Natural killer cell (primary cell): ENCODE measurements around the gene CSAD. TPM values are rescaled to one million over a fixed set of nuclear protein-coding genes. Genes with fewer than 3 reads are reported as not detected.

Experiments used
- ATAC-seq, 3 donors: fragments of 150-1000 bp in 2 of 3; fragments of 200-7000 bp in 1 of 3; cut with Tn5 transposase; 1 replicate in 1 of 3; 2 replicates in 2 of 3; pipeline ENCODE4 v1.10.0; 2021; ENCODE audit warnings: mild to moderate bottlenecking in 2 of 3, moderate library complexity in 2 of 3
- DNase-seq, 2 donors: peaks; one replicate each; pipeline versions ENCODE4 v3.0.0 to v3.0.0-alpha.2; 2013 to 2021; ENCODE audit warnings: mixed read lengths in 1 of 2
- H3K27ac ChIP-seq: one replicate; pipeline ENCODE4 v1.5.1; 2013; ENCODE audit warnings: mild to moderate bottlenecking, low read length
- H3K27me3 ChIP-seq: one replicate; pipeline ENCODE4 v1.6.1; 2013; ENCODE audit warnings: low read length; ENCODE audit not compliant: control insufficient read depth, insufficient read depth
- H3K36me3 ChIP-seq: one replicate; pipeline ENCODE4 v1.6.1; 2013; ENCODE audit warnings: low read length; ENCODE audit not compliant: control insufficient read depth, insufficient read depth
- H3K4me1 ChIP-seq: one replicate; pipeline ENCODE4 v1.6.1; 2013; ENCODE audit warnings: low read length; ENCODE audit not compliant: control insufficient read depth, insufficient read depth
- H3K4me3 ChIP-seq: one replicate; pipeline ENCODE4 v1.5.1; 2013; ENCODE audit warnings: low read length
- H3K9me3 ChIP-seq: one replicate; pipeline ENCODE4 v1.6.1; 2013; ENCODE audit warnings: low read length; ENCODE audit not compliant: control insufficient read depth, insufficient read depth
- H3K27ac Mint-ChIP-seq, 2 donors: one replicate each; pipeline ENCODE4 v1.8.0; 2022; ENCODE audit warnings: mild to moderate bottlenecking in 2 of 2, mixed read lengths in 2 of 2, moderate library complexity in 1 of 2
- H3K27me3 Mint-ChIP-seq, 2 donors: one replicate each; pipeline ENCODE4 v1.8.0; 2022; ENCODE audit warnings: low read depth in 2 of 2, mixed read lengths in 2 of 2
- H3K36me3 Mint-ChIP-seq: one replicate; pipeline ENCODE4 v1.8.0; 2022; ENCODE audit warnings: mixed read lengths
- H3K4me1 Mint-ChIP-seq, 2 donors: one replicate each; pipeline ENCODE4 v1.8.0; 2022; ENCODE audit warnings: mixed read lengths in 2 of 2
- H3K4me3 Mint-ChIP-seq: one replicate; pipeline ENCODE4 v1.8.0; 2022; ENCODE audit warnings: mild to moderate bottlenecking, moderate library complexity, mixed read lengths
- H3K9me3 Mint-ChIP-seq, 2 donors: one replicate each; pipeline ENCODE4 v1.8.0; 2022; ENCODE audit warnings: mixed read lengths in 2 of 2
- WGBS: methylation state at CpG from one replicate; pipeline ENCODE4 v1.1.7; 2013; ENCODE audit warnings: missing lambda C conversion rate; ENCODE audit not compliant: insufficient coverage; 5-methylcytosine and 5-hydroxymethylcytosine counted together
- intact Hi-C: fragments of 100-400 bp; cut with micrococcal nuclease; formaldehyde crosslinking; loops from one replicate; pipeline ENCODE4 v1.14.2; 2022
- total RNA-seq, 4 donors: library from RNA; stranded (reverse); fragments of 120-200 nt in 1 of 4; gene quantifications; one replicate each; pipeline versions ENCODE4 v1.2.3 to v1.2.4, GENCODE V29; 2013 to 2022
- TF ChIP-seq, protein P1 (sequence below): fragments of 200-600 bp; IDR thresholded peaks from one replicate; pipeline ENCODE4 v1.8.0; 2022; ENCODE audit warnings: antibody characterized with exemption

The CSAD gene
- total RNA-seq, 3 donors from 2014 or later (not counting 1 experiment from before 2014, with no cell fraction given): 50.8 to 54.4 (median 53.0) TPM

DNA sequence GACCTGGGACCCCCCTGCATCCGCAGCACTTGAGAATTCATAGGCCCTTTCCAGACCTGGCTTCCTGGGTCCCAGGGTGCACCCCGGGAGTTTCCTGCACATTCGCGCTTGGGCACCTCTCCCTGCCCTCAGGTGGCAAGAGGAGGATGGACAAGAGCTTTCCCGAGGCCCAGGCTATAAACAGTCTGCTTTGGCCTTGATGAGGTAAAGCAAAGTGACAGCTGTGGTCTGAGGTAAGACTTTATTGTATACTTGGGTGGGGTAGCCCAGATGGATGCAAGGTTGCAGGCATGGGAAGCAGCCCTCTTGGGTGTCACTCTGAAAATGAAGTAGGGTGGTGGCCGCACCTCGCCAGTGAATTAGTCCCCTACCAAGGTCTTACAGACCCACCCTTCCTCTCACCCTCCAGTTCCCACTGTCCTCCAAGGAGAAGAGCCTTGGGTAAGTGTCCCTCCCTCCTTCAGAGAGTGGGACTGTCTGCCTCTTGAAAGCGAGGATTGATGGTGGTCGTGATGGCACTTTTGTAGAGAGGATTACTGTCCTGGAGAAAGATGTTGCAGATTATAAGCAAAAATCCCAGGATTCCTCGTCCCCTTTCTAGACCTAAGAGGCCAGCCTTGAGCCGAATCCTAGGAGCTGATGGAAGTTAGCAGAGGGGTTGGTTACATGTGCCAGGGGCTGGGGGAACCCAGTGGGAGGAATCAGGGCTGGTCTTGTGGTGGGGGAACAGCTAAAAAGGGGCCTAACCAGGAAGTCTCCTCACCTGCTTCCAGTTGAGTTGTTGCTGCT is 10.6 kb upstream of the CSAD start:
- Mint-ChIP-seq H3K4me3 (no peak overlapping the region), H3K4me1 (peaks cover 0 to 29% of the 10 kb centered on the region in 2 donors), H3K9me3 (no peaks in the 10 kb centered on the region), H3K36me3 (no peaks in the 10 kb centered on the region), H3K27me3 (no peaks in the 10 kb centered on the region), H3K27ac (no peak overlapping the region)
- no peaks in the 10 kb centered on the region for H3K9me3 ChIP-seq
- no peak for DNase-seq
- peaks cover 84% of the 10 kb centered on the region for H3K36me3 ChIP-seq
- no peak overlapping the region for H3K27ac ChIP-seq
- no peak for ATAC-seq
- no peaks in the 10 kb centered on the region for H3K4me1 ChIP-seq
- H3K27me3 ChIP-seq: no peaks in the 10 kb centered on the region
- no peak overlapping the region for H3K4me3 ChIP-seq
- intact Hi-C loops: no loop called here
- WGBS: 95% methylated on average over 11 of the region's 11 CpGs
- TF ChIP-seq, protein P1, sequence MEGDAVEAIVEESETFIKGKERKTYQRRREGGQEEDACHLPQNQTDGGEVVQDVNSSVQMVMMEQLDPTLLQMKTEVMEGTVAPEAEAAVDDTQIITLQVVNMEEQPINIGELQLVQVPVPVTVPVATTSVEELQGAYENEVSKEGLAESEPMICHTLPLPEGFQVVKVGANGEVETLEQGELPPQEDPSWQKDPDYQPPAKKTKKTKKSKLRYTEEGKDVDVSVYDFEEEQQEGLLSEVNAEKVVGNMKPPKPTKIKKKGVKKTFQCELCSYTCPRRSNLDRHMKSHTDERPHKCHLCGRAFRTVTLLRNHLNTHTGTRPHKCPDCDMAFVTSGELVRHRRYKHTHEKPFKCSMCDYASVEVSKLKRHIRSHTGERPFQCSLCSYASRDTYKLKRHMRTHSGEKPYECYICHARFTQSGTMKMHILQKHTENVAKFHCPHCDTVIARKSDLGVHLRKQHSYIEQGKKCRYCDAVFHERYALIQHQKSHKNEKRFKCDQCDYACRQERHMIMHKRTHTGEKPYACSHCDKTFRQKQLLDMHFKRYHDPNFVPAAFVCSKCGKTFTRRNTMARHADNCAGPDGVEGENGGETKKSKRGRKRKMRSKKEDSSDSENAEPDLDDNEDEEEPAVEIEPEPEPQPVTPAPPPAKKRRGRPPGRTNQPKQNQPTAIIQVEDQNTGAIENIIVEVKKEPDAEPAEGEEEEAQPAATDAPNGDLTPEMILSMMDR: no peak

- H3K27ac ChIP-seq: no peak overlapping the region
- TF ChIP-seq, protein P1: no peak
- Mint-ChIP-seq H3K9me3 (no peaks in the 10 kb centered on the region), H3K4me3 (no peak overlapping the region), H3K27me3 (no peaks in the 10 kb centered on the region), H3K27ac (no peak overlapping the region), H3K4me1 (peaks cover 0 to 21% of the 10 kb centered on the region in 2 donors), H3K36me3 (no peaks in the 10 kb centered on the region)
- H3K9me3 ChIP-seq: no peaks in the 10 kb centered on the region
- intact Hi-C loops: loop anchor here (1.0 kb wide), 1 partner anchor 31 kb away; no protein-coding TSS in a partner anchor
- H3K36me3 ChIP-seq: peaks cover 84% of the 10 kb centered on the region
- DNase-seq: peak in 1 of 2 donors; percentile 73
- H3K4me3 ChIP-seq: no peak overlapping the region
- no peaks in the 10 kb centered on the region for H3K4me1 ChIP-seq
- no peaks in the 10 kb centered on the region for H3K27me3 ChIP-seq
- peak; percentile 52 to 81 (median 74) for ATAC-seq
- 79% methylated on average over 14 of the region's 14 CpGs for WGBS
Observed at GRCh38 chr12:53190108-53190729, 9.5 kb upstream of the CSAD start.

- H3K9me3 Mint-ChIP-seq: no peaks in the 10 kb centered on the region
- ATAC-seq: no peak
- H3K4me1 ChIP-seq: peaks cover under 1% of the 10 kb centered on the region
- H3K9me3 ChIP-seq: no peaks in the 10 kb centered on the region
- no peaks in the 10 kb centered on the region for H3K27me3 Mint-ChIP-seq
- H3K27me3 ChIP-seq: no peaks in the 10 kb centered on the region
- intact Hi-C loops: no loop called here
- H3K27ac ChIP-seq: no peak overlapping the region
- H3K4me3 ChIP-seq: no peak overlapping the region
- no peak overlapping the region for H3K4me3 Mint-ChIP-seq
- peaks cover 75% of the 10 kb centered on the region for H3K36me3 ChIP-seq
- H3K27ac Mint-ChIP-seq: no peak overlapping the region
- TF ChIP-seq, protein P1: no peak
- DNase-seq: no peak
- 95% methylated on average over 15 of the region's 15 CpGs for WGBS
- H3K4me1 Mint-ChIP-seq: peaks cover 8 to 31% of the 10 kb centered on the region in 2 donors
- no peaks in the 10 kb centered on the region for H3K36me3 Mint-ChIP-seq
Observed at GRCh38 chr12:53187145-53187899, 6.6 kb upstream of the CSAD start.
